Vagina (tissue), 2 donors: Measurements from ENCODE around the gene DDN.

ENCODE experiments used
- CTCF ChIP-seq, 3 experiments: fragments of 450-650 bp in 2 of 3; fragments of 200-600 bp in 1 of 3; sonication (generic) in 1 of 3; IDR thresholded peaks; one replicate each; pipeline ENCODE4 v1.5.1; 2017 to 2019; ENCODE audit warnings: antibody characterized with exemption in 3 of 3, mild to moderate bottlenecking in 2 of 3, moderate library complexity in 2 of 3
- POLR2A ChIP-seq, 2 donors: fragments of 450-650 bp; IDR thresholded peaks; one replicate each; pipeline ENCODE4 v1.6.1; 2017; ENCODE audit warnings: antibody characterized with exemption in 2 of 2, mild to moderate bottlenecking in 2 of 2, moderate library complexity in 2 of 2

- TF ChIP-seq POLR2A (IDR thresholded peaks at IDR 0.05): no peak
- TF ChIP-seq CTCF (IDR thresholded peaks at IDR 0.05): no peak
These were observed 35.1 kb upstream of the DDN start for GRCh38 chr12:49034286-49034622.
